ENCODE results near the gene WFS1. TPM values are rescaled to one million over a fixed set of nuclear protein-coding genes. Genes with fewer than 3 reads are reported as not detected.
A peak's percentile ranks its signal among the peaks of the same experiment; 100 is the strongest.

WFS1 gene
- total RNA-seq, 1 experiment from 2014 or later = 19.5 TPM

DNA sequence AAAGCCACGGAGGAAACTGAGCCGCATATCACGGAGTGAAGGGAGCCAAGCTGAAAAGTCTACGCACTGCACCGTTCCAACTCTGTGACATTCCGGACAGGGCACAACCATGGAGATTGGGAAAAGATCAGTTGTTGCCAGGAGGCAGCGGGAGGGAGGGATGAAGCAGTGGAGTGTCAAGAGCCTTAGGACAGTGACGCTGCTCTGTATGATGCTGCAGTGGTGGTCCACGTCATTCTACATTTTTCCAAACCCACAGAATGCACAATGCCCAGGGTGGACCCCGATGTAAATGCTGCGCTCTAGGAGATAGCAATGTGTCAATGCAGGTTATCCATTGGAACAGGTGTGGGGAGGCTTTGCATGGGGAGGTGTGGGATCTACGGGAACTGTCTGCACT lies 7.5 kb upstream of the WFS1 start:
- no peak for DNase-seq (ENCODE audit: low read depth)

DNA sequence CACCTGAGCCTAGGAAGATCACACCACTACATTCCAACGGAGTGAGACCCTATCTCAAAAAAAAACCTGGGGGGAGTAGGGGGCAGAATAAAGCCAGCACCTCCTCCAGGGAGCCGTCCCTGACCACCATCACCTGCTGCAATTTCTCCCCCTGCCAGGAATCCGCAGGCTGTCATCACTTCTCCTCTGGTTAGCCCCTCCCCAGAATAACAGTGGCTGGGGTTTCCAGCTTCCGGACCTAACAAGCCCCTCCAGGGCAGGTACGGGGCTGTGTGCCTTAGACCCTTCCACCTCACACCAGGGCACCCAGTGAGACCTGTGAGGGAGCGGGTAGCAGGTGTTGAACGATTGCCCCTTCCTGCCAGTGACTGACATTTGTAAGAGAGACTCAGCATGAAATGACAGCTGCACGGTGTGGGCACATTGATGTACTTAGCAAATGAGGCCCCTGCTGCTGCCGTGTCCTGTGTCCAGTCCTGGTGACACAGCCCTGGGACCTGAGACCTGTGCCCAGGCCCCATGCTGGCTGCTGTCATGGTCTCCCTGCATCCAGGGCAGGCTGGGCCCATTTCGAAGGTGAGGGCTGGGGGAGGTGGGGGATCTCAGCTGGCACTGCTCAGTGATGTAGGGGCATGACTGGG lies 6.7 kb upstream of the WFS1 start:
- DNase-seq (ENCODE audit: low read depth) = no peak

DNA sequence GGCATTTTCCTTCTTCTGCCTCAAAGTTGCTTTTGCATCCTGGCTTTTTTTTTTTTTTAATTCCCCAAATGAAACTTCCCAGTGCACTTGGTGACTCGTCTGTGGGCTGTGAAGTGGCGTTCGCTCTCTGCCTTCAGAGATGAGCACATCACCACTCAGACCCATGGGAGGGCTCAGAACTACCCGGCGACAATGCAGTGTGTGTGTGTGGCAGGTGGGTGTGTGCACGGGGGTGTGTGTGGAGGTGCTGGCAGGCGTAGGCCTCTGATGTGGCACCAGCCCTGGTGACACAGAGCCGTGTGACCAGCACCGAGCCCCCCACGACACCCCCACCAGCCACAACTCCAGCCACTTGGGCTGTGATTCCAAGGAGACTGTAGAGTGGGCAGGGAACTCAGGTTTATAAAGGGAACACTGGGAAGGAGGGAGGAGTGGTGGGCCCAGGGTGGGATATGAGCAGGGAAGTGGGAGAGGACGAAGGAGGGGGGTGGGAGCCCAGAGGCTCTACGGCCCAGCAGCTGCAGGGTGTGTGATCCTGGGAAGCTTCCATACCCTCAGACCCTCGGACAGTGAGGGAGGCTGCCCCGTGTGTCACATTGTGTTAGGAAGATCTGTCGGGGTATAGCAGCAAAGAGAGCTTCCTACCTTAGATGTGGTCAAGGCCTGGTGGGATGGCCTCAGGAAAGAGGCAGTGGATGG lies 6.0 kb upstream of the WFS1 start:
- DNase-seq (ENCODE audit: low read depth) = no peak

DNA sequence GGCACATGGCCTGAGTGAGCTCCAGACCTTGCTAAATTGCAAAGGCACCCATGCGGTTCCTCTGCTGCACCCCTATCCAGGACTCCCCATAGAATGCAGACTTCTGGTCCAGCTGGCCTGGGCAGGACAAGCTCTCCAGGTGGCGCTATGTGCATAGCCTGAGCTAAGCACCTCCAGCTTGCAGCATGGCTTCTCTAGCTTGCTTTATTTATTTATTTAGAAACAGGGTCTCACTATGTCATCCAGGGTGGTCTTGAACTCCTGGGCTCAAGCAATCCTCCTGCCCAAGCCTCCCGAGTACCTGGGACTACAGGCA lies 5.5 kb upstream of the WFS1 start:
- peak; percentile 18 for DNase-seq (ENCODE audit: low read depth)

DNA sequence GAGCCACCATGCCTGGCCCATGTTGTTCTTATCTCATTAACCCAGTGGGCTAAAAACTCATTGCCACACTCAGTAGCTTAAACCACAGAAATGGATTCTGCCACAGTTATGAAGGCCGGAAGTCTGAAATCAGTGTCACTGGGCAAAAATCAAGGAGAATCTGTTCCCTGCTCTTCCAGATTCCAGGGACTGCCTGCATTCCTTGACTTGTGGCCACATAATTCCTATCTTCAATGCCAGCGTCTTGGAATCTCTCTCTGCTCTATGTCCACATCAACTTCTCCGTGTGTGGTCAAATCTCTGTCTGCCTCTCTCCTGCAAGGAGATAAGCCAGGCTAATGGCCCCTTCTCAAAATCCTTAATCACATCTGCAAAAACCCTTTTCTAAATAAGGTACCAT lies 4.1 kb upstream of the WFS1 start:
- DNase-seq (ENCODE audit: low read depth) = no peak

DNA sequence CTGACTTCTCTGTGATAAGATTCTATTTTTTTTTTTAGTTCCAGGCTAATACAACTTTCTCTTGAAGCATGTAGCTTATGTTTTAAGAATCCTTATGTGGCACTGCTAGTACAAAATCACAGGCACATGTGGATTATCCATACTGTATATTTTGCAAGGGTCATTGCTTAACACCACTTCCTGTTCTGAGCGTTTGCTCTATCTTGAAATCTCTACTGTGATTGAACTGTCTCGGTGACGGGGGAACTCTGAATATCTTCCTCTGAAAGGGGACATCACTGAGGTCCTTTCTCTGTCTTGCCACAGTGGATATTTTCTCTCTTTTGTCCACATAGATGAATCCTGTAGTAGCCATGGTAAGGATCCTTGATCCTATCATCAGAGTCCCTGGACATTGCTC lies 2.1 kb upstream of the WFS1 start:
- no peak for DNase-seq (ENCODE audit: low read depth)

DNA sequence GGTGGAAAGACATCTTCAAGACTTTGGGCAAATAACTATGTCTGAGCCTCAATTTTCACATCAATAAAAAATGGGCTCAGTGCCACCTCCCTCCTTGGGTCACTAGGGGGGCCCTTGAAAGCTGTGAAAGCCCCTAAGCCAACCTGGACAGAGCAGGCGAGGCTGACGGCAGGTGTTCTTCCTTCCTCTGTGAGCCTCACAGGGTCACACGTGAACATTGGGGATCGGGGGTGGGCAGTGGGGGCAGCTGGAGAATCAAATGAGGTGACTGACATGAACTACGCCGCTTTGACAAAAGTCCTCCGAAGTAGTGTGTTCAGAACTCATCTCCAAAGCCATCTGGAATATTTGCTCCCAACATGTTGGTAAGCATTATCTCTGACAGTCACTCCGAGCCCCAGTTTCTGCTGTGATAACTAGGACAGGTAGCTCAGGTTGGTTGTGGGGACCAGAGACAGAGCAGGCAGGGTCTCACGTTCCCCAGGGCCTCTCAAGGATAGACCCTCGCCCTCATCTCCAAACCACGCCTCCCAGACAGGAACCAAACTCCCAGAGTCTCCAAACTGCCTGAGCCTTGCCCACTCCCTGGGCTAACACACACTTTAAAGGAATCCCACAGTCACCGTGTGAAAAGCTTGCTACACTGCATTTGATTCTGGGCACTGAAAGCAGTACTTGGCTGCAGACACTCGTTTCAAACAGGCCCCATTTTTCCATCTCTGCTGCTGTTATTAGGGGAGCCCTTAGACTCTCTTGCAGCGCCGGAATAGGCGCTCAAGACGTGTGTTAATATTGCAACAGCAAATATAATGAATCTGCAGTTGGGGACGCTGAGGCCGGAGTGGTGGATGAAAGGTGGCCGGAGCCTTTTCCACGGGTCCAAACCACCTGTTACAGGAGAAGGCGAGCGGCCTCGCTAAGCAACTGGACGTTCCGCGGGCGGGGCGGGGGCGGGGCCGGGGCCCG lies 717 bp upstream of the WFS1 start:
- DNase-seq (ENCODE audit: low read depth) = no peak

DNA sequence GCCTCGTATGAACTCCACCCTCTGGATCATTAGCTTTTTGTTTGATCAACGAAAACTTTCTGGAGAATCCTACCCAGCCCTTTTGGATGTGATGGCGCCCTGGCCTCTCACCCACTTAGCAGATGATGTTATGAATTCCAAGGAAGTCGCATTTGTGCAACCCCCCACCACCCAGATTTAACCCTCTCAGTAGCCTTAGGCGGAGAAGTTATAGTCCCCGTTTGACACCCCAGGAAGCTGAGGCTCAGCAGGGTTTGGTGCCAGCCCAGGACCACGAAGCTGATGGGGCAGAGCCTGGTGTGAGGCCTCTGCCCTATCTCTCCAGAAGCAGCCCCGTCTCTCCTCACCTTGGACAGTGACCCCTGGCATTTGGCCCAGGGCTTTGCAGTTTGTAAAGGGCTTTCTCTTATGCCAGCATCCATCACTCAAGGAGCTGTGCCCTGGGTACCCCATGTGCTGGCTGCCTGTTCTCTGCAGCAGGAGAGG lies 1.0 kb downstream of the WFS1 start:
- no peak for DNase-seq (ENCODE audit: low read depth)

DNA sequence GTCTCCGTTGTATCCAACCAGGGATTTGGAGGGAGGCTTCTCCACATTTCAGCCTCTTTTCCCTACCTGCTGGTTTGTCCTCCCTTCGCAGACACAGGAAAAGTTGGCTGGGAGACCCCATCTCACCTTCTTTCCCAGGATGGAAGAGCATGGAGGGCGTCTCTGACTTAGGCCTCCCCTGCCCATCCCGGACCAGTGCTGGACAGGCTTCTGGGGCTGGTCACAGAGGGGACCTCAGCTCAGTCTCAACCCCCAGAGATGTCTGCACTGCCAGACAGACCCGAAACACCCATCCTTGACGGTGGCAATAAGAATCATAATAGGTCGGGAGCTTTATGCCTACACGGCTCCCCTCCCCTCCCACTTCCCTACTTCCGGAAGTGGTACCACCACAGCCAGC lies 1.6 kb downstream of the WFS1 start:
- DNase-seq (ENCODE audit: low read depth) = no peak

DNA sequence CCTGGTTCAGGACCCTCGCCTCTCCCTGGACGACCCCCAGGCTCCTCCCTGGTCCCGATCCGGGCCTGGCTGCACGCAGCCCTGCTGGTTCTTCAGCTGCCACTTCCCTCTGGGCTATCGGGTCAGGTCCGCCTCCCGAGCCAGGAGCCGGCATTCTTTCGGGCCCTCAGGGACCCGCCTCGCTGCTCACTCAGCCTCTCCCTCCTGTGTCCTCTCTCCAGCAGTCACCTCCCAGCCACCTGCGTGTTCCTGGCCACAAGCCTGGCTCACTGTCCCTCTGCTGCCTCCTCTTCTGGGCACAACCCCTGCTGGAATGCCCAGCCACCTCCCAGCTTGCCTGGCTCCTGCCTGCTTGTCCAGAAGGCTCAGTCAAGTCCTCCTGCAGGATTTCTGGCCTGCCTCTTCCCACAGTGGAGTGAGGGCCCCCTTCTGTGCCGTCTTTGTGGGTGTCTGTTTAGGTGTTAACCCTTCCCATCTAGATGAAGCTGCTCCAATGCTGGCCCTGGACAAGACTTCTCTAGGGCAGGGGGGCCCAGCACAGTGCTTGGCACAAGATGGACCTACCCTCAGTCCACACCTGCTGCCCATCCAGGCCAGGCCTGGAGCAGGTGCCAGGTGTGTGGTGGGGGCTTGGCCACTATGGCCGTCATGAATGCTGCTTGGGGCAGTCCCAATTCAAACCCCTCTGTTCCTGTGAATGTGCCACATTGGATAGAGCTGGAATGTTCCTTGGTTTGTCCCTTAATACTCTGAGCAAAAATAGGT lies 2.2 kb downstream of the WFS1 start:
- no peak for DNase-seq (ENCODE audit: low read depth)

DNA sequence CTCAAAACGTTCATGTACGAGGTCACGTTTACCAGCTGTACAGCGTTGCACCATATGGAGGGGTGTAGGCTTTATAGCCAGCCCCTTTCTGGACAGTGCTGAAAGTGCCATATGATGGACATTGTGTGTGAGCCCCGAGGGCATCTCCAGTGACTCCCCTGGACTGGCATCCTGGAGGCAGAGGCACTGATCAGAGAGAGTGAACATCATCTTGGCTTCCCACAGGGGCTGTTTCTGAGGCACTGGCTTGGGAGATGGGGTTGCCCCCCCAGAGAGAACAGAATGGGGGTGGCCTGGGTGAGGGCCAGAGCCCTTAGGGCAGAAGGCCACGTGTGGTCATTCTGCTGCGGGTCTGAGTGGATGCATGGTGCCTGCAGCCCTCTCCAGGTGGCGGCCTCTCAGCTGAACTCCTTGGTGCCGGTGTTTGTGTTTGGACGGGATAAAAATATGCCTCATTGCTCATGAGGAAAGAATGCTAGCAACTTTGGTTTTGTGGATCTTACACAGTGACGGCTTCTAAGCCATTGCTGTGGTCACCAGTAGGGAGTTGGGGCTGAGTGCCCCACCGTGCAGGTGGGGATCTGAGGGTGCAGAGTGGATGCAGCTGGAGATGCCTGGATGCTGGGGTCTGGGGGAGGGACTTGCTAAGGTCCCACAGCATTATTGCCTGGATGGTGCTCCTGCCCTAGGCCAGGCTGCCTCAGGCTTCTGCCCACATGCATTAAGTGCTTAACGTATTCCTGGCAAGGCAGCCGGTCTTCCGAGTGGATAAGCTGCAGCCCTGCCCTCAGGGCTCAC lies 3.4 kb downstream of the WFS1 start:
- peak; percentile 60 for DNase-seq (ENCODE audit: low read depth)

DNA sequence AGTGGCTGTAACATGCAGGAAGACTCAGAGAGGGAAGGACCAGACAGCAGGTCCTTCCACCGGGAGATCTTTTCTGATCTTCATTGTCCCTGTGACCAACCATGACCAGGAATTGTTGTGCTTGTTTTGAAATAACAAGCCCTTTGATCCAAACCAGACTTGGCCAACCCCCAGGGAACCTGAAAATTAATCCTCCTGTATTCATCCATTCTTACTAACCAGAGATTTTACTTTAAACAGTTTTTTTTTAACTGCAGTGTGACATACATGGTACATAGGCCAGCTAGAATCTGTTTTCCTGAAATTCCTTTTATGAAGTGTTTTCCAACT lies 4.0 kb downstream of the WFS1 start:
- DNase-seq (ENCODE audit: low read depth) = no peak

DNA sequence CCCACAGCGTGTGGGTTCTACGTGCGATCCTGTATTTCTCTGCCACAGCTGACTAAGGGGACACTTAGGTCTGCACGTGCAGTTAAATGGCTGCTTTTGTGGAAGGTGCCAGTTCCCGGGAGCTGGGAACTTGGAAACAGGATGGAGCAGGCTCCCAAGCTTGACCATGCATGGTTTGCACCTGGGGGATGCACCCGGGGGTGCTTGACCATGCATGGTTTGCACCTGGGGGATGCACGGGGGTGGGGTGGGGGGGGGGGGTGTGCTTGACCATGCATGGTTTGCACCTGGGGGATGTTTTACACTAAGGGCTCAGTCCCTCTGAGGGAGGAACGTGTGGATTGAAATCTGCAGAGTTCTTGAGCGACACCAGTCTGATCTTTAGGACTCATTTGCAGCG lies 5.7 kb downstream of the WFS1 start:
- no peak for DNase-seq (ENCODE audit: low read depth)

DNA sequence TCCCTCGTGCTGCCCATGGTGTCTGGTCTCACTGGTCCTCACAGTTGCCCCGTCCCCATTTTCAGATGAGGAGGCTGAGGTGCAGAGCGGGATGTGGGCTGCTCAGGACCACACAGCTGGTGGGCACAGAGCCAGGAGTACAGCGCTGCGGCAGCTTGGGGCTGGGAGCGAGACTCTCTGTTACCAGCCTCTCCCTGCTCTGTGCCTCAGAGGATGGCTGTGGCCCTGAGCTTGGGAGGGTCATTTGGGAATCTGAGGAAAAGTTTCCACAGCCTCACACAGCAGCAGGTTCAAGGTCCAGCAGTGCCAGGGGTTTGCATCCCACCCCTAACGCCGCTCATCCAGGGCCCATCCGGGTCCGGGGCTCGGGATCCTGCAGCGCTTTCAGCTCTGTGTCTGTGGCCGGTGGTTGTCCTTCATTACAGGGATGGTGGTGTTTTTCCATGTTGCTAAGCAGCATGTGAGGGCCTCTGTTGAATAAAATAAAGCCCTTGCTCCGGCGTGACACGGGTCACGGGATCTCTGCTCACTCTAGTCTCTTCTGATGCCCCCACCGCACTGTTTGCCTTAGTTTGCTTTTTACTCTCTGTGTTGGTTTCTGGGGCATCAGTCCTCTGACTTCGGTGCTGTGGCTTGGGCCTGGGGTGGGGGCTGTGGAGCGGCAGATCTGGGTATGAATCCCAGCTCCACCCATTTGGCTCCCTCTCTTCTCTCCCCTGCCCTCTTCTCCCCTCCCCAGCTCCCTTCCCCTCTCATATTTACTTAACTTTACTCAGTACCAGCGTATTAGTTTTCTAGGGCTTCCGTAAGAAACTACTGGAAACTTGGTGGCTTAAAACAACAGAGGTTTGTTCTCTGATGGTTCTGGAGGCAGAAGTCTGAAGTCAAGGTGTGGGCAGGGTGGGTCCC lies 6.5 kb downstream of the WFS1 start:
- no peak for DNase-seq (ENCODE audit: low read depth)

DNA sequence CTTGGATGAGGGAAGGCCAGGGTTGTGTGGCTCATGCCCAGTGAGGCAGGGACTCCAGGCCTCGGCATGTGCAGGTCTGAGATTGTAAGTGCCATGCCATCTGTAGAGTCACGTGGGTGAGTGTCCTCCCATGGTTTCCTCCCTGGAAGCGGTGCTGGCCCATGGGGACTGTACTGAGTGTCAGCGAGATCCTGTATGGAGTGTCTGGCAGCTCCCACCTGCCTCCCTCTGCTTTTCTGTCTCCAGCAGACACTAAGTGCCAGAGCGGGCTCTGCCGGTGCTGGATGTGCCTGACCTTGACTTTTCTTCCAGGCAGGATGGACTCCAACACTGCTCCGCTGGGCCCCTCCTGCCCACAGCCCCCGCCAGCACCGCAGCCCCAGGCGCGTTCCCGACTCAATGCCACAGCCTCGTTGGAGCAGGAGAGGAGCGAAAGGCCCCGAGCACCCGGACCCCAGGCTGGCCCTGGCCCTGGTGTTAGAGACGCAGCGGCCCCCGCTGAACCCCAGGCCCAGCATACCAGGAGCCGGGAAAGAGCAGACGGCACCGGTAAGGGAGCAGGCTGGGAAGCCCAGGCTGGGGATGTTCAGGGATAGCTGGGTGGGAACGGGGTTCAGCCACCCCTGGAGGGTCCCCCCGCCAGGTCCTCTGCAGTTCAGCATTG lies 7.6 kb downstream of the WFS1 start:
- DNase-seq (ENCODE audit: low read depth) = no peak

DNA sequence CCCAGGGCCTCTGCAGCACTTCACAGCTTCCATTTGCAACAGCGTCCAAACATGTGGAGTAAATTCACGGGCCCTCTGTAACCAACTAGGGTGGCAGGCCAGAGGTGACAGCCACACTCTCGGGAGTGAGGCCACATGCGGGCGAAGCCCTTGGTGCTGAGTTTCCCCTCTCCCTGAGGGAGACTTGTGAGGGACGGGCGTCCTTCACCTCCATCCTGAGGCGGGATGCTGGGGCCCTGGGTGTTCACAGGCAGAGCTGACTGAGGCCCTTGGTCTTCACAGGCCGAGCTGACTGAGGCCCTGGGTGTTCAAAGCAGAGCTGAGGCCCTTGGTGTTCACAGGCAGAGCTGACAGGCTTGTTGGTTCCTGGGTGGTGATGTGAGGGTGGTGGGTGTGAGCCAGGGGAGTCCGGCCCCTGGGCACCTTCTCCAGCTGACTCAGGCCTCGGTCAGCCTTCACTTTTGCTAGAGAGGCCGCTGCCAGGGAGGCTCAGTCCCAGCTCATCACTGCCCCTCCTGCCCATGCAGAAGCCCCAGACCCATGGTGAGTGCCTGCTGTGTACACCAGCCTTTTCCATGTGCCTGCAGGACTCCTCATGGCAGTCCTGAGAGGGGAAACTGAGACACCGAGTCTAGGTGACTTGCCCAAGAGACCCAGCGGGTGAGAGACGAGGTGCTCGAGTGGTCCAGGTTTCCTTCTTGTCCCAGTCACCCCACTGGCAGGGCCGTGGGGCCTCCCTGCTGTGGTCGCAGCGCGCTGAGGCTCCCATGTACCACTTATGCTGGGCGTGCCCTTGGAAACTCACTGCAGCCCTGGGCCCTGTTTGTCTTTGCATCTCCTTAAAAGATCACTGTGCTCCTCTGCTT lies 8.5 kb downstream of the WFS1 start:
- no peak for DNase-seq (ENCODE audit: low read depth)

DNA sequence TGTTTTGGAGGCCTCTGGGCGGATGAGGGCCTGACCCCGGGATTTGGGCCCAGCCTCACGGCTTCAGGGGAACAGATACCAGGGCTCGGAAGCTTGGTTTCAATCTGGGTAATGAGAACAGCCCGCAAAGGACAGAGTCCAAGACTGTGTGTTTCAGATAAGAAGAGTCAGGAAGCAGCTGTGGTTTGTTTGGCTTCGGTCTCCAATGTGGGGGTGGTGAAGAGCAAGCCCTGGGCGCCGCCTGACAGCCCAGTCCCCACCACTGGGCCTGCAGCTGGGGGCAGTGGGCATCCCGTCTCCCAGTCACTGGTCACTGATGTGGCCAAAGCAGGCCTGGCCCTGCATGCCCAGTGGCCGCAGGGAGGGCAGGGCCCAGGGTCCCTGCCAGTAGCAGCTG lies 9.1 kb downstream of the WFS1 start:
- DNase-seq (ENCODE audit: low read depth) = no peak

DNA sequence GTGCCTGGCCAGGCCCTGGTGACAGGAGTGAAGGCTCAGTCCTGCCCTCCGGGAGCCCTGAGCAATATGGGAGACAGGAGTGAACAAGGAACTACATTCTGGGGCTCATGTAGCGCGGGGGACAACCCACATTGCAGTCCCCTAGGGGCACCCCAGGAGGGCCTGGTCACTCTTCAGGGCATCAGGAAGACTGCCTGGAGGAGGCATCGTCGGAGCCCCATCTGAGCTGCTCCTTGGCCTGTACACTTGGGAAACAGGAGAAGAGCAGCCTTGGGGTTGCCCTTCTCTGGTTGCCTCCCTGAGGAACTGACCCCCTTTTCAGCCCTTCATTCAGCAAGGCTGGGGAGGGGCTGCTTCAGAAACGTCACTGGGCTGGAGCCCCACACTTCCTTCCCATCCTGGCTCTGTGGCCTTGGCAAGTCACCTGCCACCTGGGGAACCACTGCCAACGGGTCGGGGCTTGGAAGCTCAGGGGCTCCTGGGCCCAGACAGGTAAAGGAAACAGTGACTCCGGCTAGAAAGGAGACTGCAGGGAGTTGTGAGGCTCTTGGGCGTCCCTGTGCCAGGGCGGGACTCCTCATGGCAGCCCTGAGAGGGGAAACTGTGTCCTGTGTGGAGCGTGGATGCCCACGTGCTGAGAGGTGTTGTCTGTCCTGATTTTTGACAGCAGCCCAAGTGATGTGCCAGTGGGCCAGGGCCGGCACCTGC lies 10.1 kb downstream of the WFS1 start:
- no peak for DNase-seq (ENCODE audit: low read depth)
